GM19351 (cell line): ENCODE results near the gene FAM20B.
"Not testable (repeated sequence)": the region's sequence is repeated elsewhere in the genome, so short reads cannot be mapped to it uniquely, and the experiment has no call there.

ENCODE experiments used
- ATAC-seq: cut with Tn5 transposase; IDR thresholded peaks from one replicate; pipeline ENCODE4 v1.9.1; 2021; ENCODE audit warnings: mild to moderate bottlenecking, moderate library complexity; ENCODE audit not compliant: unreplicated experiment

The FAM20B gene, protein sequence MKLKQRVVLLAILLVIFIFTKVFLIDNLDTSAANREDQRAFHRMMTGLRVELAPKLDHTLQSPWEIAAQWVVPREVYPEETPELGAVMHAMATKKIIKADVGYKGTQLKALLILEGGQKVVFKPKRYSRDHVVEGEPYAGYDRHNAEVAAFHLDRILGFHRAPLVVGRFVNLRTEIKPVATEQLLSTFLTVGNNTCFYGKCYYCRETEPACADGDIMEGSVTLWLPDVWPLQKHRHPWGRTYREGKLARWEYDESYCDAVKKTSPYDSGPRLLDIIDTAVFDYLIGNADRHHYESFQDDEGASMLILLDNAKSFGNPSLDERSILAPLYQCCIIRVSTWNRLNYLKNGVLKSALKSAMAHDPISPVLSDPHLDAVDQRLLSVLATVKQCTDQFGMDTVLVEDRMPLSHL

DNA sequence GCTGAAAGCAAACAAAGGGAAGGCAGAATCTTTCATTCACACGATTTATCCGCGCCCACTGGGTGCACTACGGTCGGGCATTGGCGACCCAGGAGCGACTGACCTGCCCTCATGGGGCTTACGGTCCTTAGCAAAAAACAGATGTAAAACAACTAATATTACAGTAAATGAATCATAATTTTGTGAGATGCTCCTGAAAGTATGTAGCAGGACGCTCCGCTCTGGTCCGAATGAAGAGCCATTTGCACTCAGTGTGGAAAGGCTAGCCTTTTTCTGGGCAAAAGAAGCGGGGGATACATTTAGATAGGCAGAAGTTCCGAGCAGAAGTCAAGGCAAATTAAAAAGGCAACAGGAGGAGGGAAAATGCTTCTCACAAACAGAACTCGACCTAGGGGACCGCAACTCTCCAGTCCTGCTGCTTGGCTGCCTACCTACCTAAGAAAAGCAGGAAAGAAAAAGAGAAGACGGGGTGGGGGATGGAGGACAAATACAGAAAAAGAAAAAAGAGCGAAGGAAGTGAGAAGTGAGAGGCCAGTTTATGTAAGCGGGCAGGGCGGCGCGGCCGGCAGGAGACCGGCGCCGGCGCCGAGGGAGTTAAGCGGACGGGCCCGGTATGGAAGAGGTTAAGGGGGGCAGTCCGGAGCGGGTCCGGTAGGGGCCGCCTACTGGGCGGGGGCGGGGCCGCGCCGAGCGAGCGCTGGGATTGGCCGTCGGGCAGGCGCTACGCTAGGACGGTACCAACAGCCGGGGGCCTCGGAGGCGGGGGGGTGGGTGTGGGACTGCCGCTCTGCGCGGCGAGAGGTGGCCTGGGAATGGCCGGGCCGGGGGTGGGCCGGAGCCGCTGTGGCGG lies at the start of gene FAM20B:
Gene FAM20B (plus strand): TSS at position 770 of the 850 bp plus-strand sequence. CDS start 17,954 bp downstream, outside the sequence.
- peak; percentile 79 for ATAC-seq

GRCh38 chr1:178976541-178976940 lies 49.2 kb upstream of the FAM20B start:
- no peak for ATAC-seq

DNA sequence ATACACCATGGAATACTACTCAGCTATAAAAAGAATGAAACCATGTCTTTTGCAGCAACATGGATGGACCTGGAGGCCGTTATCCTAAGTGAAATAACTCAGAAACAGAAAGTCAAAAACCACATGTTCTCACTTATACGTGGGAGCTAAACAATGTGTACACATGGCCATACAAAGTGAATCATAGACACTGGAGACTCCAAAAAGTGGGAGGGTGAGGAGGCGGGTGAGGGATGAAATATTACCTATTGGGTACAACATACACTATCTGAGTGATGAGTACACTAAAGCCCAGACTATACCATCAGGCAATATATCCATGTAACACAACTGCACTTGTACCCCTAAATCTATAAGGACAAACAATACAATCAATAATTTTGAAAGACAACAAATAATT lies 39.5 kb upstream of the FAM20B start:
- no peak for ATAC-seq

DNA sequence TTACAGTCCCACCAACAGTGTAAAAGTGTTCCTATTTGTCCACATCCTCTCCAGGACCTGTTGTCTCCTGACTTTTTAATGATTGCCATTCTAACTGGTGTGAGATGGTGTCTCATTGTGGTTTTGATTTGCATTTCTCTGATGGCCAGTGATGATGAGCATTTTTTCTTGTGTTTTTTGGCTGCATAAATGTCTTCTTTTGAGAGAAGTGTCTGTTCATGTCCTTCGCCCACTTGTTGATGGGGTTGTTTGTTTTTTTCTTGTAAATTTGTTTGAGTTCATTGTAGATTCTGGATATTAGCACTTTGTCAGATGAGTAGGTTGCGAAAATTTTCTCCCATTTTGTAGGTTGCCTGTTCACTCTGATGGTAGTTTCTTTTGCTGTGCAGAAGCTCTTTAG lies 37.5 kb upstream of the FAM20B start:
- not testable (repeated sequence) for ATAC-seq

DNA sequence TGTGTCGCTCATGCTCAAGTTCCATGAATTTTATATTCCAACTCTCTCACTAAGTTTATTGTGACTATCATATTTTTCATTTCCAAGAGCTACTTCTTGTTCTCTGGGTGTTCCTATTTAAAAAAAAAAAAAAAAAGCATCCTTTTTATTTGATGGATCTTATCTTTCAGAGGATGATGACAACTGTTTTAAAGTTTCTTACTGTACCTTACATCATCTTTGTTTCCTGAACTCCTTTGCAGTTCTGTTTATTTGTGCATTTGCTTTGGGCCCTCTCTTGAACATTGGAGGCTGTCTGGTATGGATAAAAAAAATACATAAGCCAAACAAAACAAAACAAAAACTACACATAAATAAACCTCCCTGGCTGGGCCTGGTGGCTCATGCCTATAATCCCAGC lies 32.1 kb upstream of the FAM20B start:
- ATAC-seq, result no peak

GRCh38 chr1:178997428-178997827 lies 28.3 kb upstream of the FAM20B start:
- no peak for ATAC-seq

DNA sequence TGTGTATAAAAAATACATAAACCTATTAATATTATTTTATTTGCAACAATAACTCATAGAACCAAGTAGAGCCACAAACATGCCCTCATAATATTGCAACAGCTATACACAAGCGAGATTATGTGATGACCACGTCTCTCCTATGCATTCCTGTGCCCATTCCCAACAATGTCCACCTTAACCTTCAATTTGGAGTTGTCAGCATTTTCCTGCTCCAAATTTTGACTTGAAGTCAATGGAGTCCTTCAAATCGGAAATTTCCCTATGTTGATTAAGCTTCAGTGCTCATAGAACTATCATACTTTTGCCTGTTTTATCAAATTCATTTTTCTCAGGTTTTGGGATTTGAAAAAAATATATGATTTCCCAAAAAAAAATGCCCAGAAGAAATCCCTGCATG lies 27.4 kb upstream of the FAM20B start:
- no peak for ATAC-seq

GRCh38 chr1:178999061-178999460 lies 26.6 kb upstream of the FAM20B start:
- no peak for ATAC-seq

DNA sequence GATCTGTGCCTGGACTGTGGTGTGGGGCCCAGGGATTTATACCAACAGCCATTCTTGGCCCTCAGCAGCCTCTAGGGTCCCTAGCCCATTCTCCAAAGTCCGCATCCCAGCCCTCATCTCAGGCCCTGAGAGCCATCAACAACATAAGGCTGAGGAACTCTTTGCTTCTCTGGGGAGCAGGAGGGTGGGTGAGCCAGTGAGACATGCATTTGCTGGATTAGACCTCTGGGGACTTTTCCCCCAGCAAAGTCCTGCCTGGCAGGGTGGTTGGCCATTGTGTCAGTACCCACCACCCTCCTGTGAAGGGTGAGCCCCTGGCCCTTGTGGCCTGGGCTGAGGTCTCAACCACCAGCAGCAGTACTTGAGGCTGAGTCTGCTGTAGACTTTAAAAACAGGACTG lies 24.2 kb upstream of the FAM20B start:
- ATAC-seq, result no peak

- not testable (repeated sequence) for ATAC-seq
Measured at GRCh38 chr1:179002064-179002463, 23.6 kb upstream of the FAM20B start.

DNA sequence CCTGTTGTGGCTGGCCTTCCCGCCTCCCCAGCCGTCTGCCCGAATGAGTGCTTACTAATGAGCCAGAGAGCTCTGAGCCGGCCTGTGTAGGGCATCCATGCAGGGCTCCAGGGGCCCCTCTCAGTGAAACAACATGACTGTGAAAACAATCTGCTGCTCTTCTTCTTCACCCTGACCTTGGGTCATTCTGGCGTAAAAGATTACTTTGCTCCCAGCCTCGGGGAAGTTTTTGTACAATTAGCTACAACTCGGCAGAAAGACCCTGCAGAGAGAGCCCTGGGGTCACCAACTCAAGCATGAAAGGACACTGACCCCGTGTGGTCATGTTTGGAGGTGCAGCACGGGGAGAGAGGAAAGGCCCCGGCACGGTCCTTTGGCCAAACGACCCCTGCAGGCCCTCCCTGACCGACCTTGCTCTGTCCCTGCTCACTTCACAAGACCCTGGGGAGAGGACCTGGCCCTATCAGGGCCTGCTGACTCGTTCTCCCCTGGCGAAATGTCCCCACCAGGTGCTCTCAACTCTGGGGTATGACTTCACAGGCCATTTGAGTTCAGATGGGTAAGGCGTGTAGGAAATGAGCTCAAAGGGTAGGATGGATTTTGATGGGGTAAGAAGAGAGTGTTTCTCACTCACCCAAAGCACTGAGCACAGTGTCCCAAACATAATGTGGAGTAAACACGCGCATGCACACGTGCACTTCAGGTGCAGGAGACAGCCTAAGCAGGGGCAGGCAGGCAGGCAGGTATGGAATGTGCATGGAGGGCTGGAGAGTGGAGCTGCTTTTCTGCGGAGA lies 22.9 kb upstream of the FAM20B start:
- peak; percentile 79 for ATAC-seq

- ATAC-seq, result no peak
Measured at GRCh38 chr1:179003512-179004066, 22.1 kb upstream of the FAM20B start.

DNA sequence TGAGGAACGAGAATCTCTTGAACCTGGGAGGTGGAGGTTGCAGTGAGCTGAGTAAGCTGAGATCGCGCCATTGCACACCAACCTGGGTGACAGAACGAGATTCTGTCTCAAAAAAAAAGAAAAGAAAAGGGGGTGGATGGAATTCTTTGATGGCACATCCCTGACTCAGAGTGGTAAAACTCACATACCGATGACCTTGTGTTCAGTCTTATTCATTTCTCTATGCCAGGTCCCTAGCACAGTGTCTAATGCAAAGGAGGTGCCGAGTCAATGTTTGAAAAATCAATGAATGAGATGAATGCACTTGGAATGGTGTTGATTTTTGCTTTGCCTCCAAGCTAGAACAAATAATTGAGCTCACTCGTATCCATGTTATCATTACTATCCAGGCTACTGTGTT lies 18.5 kb upstream of the FAM20B start:
- ATAC-seq, result no peak

- ATAC-seq, result no peak
Measured at GRCh38 chr1:179010671-179011070, 15.0 kb upstream of the FAM20B start.

DNA sequence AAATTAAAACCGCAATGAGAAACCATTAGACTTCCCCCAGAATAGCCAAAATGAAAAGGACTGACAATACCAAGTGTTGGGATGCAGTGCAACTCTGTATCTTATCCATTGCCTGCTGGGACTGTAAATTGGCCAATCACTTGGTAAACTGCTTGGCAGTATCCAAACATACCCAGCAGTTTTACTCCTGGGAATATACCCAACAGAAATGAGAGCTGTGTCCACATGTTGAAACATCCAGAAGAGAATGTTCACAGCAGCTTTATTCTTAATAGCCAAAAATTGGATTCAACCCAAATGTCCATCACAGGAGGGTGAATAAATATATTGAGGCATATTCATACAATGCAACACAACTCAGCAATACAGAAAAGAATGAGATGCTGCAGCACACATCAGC lies 13.7 kb upstream of the FAM20B start:
- no peak for ATAC-seq

- ATAC-seq, result no peak
Measured at GRCh38 chr1:179014123-179014522, 11.6 kb upstream of the FAM20B start.

DNA sequence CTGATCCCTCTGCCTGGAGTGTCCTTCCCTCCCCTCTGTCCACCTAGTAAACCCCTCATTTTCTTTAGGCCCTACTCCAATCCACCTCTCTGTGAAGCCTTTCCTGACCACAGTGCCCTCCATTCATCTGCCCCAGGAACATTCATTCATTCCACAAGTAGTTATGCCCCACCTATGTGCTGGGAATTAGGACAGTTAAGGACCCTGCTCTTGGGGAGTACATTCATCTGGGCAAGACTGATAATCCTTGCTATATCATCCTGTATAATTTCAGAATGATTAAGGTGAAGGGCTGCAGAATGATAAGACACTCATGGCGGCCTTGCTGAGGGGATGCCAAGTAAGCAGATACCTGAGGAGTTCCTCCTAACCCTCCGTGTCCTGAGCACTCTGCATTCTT lies 10.3 kb upstream of the FAM20B start:
- ATAC-seq, result no peak

GRCh38 chr1:179016706-179017382 lies 8.8 kb upstream of the FAM20B start:
- no peak for ATAC-seq

- no peak for ATAC-seq
Measured at GRCh38 chr1:179017383-179018326, 8.0 kb upstream of the FAM20B start.
